Hepatocyte (in vitro differentiated cells): ENCODE data around the gene PIKFYVE.

Experiments used
- EZH2 ChIP-seq: fragments of 200-600 bp; sonication (generic); IDR thresholded peaks from 2 replicates; pipeline ENCODE4 v1.6.1; 2016; ENCODE audit warnings: antibody characterized with exemption, mild to moderate bottlenecking, borderline replicate concordance
- TF ChIP-seq, protein P1 (sequence below): fragments of 200-600 bp; sonication (generic); IDR thresholded peaks from 2 replicates; pipeline ENCODE4 v1.5.1; 2016; ENCODE audit warnings: antibody characterized with exemption, mild to moderate bottlenecking; ENCODE audit not compliant: poor library complexity

DNA sequence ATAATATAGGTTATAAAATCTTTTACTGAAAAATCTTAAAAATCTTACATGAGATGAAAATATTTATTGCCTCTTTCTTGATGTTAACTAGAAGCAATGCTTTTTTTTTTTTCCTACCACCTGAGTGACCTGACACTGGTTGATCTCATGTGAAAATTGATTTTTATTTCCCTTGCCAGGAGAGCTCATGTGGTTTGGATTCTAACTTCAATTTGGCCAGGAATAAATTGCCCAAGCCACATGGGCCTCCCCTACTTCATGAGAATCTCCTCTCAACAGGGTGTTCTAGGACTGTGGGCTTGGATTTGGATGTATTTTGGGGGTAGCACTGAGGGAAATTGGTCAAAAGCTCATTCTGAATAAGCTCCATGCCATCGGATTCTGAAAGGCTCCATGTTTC, 31.3 kb upstream of the PIKFYVE start:
- TF ChIP-seq, protein P1, sequence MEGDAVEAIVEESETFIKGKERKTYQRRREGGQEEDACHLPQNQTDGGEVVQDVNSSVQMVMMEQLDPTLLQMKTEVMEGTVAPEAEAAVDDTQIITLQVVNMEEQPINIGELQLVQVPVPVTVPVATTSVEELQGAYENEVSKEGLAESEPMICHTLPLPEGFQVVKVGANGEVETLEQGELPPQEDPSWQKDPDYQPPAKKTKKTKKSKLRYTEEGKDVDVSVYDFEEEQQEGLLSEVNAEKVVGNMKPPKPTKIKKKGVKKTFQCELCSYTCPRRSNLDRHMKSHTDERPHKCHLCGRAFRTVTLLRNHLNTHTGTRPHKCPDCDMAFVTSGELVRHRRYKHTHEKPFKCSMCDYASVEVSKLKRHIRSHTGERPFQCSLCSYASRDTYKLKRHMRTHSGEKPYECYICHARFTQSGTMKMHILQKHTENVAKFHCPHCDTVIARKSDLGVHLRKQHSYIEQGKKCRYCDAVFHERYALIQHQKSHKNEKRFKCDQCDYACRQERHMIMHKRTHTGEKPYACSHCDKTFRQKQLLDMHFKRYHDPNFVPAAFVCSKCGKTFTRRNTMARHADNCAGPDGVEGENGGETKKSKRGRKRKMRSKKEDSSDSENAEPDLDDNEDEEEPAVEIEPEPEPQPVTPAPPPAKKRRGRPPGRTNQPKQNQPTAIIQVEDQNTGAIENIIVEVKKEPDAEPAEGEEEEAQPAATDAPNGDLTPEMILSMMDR = no peak
- TF ChIP-seq EZH2 = no peak
